ENCODE data around the gene LRRFIP1. TPM values are rescaled to one million over a fixed set of nuclear protein-coding genes. Genes with fewer than 3 reads are reported as not detected.
"Not testable (repeated sequence)": the region's sequence is repeated elsewhere in the genome, so short reads cannot be mapped to it uniquely, and the experiment has no call there.

The LRRFIP1 gene
- total RNA-seq, 1 donor: 64.3 TPM

- no peak for DNase-seq (ENCODE audit: low read depth)
- no peak overlapping the region for H3K4me3 ChIP-seq (ENCODE audit: low read depth, low read length)
- no peak for TF ChIP-seq CTCF (IDR thresholded peaks at IDR 0.05; ENCODE audit: insufficient read depth, low read depth, low read length)
These were observed 33.6 kb upstream of the LRRFIP1 start for GRCh38 chr2:237593596-237594320.

GRCh38 chr2:237594514-237594871 lies 32.9 kb upstream of the LRRFIP1 start:
- DNase-seq (ENCODE audit: low read depth): peak; percentile 91
- no peak for TF ChIP-seq CTCF (IDR thresholded peaks at IDR 0.05; ENCODE audit: insufficient read depth, low read depth, low read length)
- H3K4me3 ChIP-seq (ENCODE audit: low read depth, low read length): no peak overlapping the region

GRCh38 chr2:237595829-237596519 lies 31.4 kb upstream of the LRRFIP1 start:
- not testable (repeated sequence) for DNase-seq (ENCODE audit: low read depth); H3K4me3 ChIP-seq (ENCODE audit: low read depth, low read length)

GRCh38 chr2:237596520-237597195 lies 30.7 kb upstream of the LRRFIP1 start:
- DNase-seq (ENCODE audit: low read depth): no peak
- no peak overlapping the region for H3K4me3 ChIP-seq (ENCODE audit: low read depth, low read length)
- TF ChIP-seq CTCF (IDR thresholded peaks at IDR 0.05; ENCODE audit: insufficient read depth, low read depth, low read length): no peak

- no peak for DNase-seq (ENCODE audit: low read depth)
- H3K4me3 ChIP-seq (ENCODE audit: low read depth, low read length): no peak overlapping the region
- no peak for TF ChIP-seq CTCF (IDR thresholded peaks at IDR 0.05; ENCODE audit: insufficient read depth, low read depth, low read length)
These were observed 29.9 kb upstream of the LRRFIP1 start for GRCh38 chr2:237597196-237598145.

- no peak for TF ChIP-seq CTCF (IDR thresholded peaks at IDR 0.05; ENCODE audit: insufficient read depth, low read depth, low read length)
- no peak overlapping the region for H3K4me3 ChIP-seq (ENCODE audit: low read depth, low read length)
- DNase-seq (ENCODE audit: low read depth): no peak
These were observed 28.7 kb upstream of the LRRFIP1 start for GRCh38 chr2:237598468-237599208.
